A673 (cell line): ENCODE data around the gene A2M. TPM values are rescaled to one million over a fixed set of nuclear protein-coding genes. Genes with fewer than 3 reads are reported as not detected.

ENCODE experiments used
- BruUV-seq: library from RNA; stranded (reverse); fragments of 400-500 nt; replicated peaks from 2 replicates; lab custom pipeline; 2021; lab: Mats Ljungman, UMichigan
- CTCF ChIA-PET: fragments of 300-600 bp; sonication (Branson Sonifier 250); formaldehyde crosslinking; loops from one replicate; lab custom pipeline; 2022; ENCODE audit warnings: antibody characterized with exemption; lab: Charles Lee
- POLR2A ChIA-PET: fragments of 300-600 bp; sonication (Branson Sonifier 250); formaldehyde crosslinking; loops from one replicate; lab custom pipeline; 2022; ENCODE audit warnings: antibody characterized with exemption; ENCODE audit not compliant: low non-redundant PET; lab: Charles Lee
- DNase-seq: peaks from one replicate; pipeline ENCODE4 v3.0.0-alpha.2; 2015; ENCODE audit warnings: low spot score
- H3K27ac ChIP-seq: fragments of 200-600 bp; sonication (generic); 2 replicates; pipeline ENCODE4 v1.5.1; 2016; ENCODE audit warnings: mixed run types, low read depth, mild to moderate bottlenecking, mixed read lengths, antibody characterized with exemption, low read length; ENCODE audit not compliant: poor library complexity, severe bottlenecking
- H3K27me3 ChIP-seq: fragments of 200-600 bp; sonication (generic); replicated peaks from 2 replicates; pipeline ENCODE4 v1.6.1; 2017; ENCODE audit warnings: mixed run types, low read depth, mild to moderate bottlenecking, mixed read lengths, antibody characterized with exemption, low read length; ENCODE audit not compliant: insufficient read depth, poor library complexity
- H3K36me3 ChIP-seq: fragments of 200-600 bp; sonication (generic); 2 replicates; pipeline ENCODE4 v1.6.1; 2016; ENCODE audit warnings: mixed run types, mild to moderate bottlenecking, mixed read lengths, antibody characterized with exemption, low read length; ENCODE audit not compliant: insufficient read depth, poor library complexity, severe bottlenecking
- H3K4me1 ChIP-seq: fragments of 200-600 bp; sonication (generic); 2 replicates; pipeline ENCODE4 v1.6.1; 2017; ENCODE audit warnings: mixed run types, mild to moderate bottlenecking, mixed read lengths, antibody characterized with exemption, low read length; ENCODE audit not compliant: insufficient read depth, poor library complexity, severe bottlenecking
- H3K4me3 ChIP-seq: fragments of 200-600 bp; sonication (generic); 2 replicates; pipeline ENCODE4 v1.5.1; 2016; ENCODE audit warnings: low read depth, mixed run types, mild to moderate bottlenecking, mixed read lengths, low read length; ENCODE audit not compliant: poor library complexity, severe bottlenecking
- H3K9me3 ChIP-seq: fragments of 200-600 bp; sonication (generic); 2 replicates; pipeline ENCODE4 v1.6.1; 2016; ENCODE audit warnings: mixed run types, low read depth, mild to moderate bottlenecking, mixed read lengths, antibody characterized with exemption, low read length; ENCODE audit not compliant: poor library complexity, severe bottlenecking
- EZH2 ChIP-seq: fragments of 200-600 bp; sonication (generic); IDR thresholded peaks from 2 replicates; pipeline ENCODE4 v1.6.1; 2017; ENCODE audit warnings: borderline replicate concordance, low read depth, mild to moderate bottlenecking, mixed read lengths, antibody characterized with exemption, low read length; ENCODE audit not compliant: poor library complexity, severe bottlenecking
- intact Hi-C: fragments of 100-400 bp; cut with micrococcal nuclease; formaldehyde crosslinking; loops from one replicate; pipeline ENCODE4 v1.10.0; 2022; ENCODE audit not compliant: unreplicated experiment
- total RNA-seq: library from RNA; stranded (reverse); gene quantifications from 2 replicates; pipeline ENCODE4 v1.2.3, GENCODE V29; 2021
- TF ChIP-seq, protein P1 (sequence below): fragments of 300-800, 200-600 bp; sonication (generic); conservative IDR thresholded peaks from 2 replicates; pipeline ENCODE4 v1.5.1; 2017; ENCODE audit warnings: low read depth, mild to moderate bottlenecking, antibody characterized with exemption, low read length, moderate library complexity, mixed read lengths

Gene A2M
- total RNA-seq, 1 experiment from 2014 or later = 1.3 TPM

DNA sequence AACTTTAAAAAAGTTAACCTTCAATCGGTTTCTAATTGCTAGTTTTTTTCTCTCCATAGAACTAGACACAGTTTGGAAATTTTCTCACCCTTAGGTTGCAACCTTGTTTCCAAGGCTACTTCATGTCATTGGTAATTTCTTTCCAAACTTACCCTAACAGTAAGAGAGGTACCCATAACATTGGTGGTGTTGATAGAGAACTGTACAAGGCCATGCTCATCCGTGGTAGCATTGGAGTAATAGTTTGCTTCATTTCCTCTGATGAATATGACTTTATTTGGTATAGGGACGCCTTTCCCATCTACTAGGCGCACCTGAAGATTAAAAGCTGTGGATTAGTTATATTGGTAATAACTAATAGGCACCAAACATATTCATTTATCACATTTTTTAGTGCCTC is 11.6 kb downstream of the A2M start:
- Histone ChIP-seq H3K27ac (no peak overlapping the region), H3K9me3 (no peaks in the 10 kb centered on the region), H3K4me3 (no peak overlapping the region), H3K36me3 (no peaks in the 10 kb centered on the region), H3K27me3 (peaks cover 6% of the 10 kb centered on the region), H3K4me1 (no peaks in the 10 kb centered on the region)
- intact Hi-C loops = no loop called here
- TF ChIP-seq, protein P1, sequence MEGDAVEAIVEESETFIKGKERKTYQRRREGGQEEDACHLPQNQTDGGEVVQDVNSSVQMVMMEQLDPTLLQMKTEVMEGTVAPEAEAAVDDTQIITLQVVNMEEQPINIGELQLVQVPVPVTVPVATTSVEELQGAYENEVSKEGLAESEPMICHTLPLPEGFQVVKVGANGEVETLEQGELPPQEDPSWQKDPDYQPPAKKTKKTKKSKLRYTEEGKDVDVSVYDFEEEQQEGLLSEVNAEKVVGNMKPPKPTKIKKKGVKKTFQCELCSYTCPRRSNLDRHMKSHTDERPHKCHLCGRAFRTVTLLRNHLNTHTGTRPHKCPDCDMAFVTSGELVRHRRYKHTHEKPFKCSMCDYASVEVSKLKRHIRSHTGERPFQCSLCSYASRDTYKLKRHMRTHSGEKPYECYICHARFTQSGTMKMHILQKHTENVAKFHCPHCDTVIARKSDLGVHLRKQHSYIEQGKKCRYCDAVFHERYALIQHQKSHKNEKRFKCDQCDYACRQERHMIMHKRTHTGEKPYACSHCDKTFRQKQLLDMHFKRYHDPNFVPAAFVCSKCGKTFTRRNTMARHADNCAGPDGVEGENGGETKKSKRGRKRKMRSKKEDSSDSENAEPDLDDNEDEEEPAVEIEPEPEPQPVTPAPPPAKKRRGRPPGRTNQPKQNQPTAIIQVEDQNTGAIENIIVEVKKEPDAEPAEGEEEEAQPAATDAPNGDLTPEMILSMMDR = no peak
- TF ChIP-seq EZH2 = no peak
- ChIA-PET POLR2A (no interaction called here), CTCF (no interaction called here)
- BruUV-seq = no TSS peak
- DNase-seq = no peak

DNA sequence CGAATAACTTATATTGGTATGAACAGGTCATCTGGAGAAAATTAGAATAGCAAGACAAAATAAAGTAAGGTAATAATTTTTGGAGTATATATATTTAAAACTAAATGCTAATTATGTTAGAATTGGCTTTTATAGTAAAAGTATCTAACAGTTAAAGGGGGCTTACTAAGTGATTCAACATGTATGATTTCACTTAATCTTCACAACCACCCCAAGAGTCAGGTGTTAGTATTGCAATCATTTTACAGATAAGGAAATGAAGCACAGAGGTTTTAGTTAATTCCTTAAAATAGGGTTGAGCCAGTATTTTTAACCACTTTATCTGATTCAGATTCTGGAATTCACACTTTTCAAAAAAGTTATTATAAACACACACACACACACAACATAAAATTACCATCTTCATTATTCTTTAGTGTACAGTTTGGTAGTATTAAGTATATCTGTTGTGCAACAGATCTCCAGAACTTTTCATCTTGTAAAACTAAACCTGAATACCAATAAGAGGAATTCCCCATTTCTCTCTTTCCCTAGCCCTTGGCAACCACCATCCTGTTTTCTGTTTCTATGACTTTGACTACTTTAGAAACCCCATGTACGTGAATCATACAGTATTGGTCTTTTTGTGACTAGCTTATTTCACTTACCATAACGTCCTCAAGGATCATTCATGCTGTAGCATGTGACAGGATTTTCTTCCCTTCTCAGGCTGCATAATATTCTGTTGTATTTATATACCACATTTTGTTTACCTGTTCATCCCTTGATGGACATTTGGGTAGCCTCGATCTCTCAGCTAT is 12.5 kb downstream of the A2M start:
- no peak overlapping the region for H3K4me3 ChIP-seq
- intact Hi-C loops = no loop called here
- ChIA-PET POLR2A (no interaction called here), CTCF (no interaction called here)
- no peaks in the 10 kb centered on the region for H3K9me3 ChIP-seq
- no peak overlapping the region for H3K27ac ChIP-seq
- H3K36me3 ChIP-seq = no peaks in the 10 kb centered on the region
- no peaks in the 10 kb centered on the region for H3K4me1 ChIP-seq
- TF ChIP-seq, protein P1 = no peak
- TF ChIP-seq EZH2 = no peak
- peaks cover 6% of the 10 kb centered on the region for H3K27me3 ChIP-seq
- no TSS peak for BruUV-seq
- no peak for DNase-seq

DNA sequence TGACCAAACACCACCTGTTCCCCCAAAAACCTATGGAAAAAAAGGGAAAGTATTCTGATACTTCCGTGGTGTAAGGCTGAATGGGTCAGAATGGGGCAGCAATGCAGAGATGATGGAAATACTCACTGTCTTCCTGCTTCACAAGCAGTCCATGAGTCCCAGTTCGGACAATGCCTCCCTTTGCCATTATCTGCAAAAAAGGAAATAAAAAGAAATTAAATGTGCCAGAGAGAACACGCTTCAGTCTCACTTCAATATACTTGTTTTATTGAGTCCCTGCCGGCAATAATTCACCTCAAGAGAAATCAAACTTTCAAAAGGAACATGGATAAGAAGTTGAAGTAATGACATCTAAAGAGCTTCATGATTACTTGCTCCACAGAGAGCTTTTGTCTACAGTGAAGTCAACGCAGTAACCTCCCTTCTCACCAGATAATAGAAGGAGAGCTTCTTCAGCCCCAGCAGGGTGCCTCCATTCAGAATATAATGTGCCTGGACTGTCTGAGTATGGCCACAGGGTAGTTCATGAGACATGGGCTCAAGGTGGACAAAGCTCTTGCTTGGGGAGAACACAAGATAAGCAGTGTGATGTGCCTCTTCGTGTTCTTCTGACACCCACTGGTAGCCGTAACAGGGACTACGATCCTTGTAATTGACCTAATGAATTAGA is 14.6 kb downstream of the A2M start:
- Histone ChIP-seq H3K9me3 (no peaks in the 10 kb centered on the region), H3K4me1 (no peaks in the 10 kb centered on the region), H3K4me3 (no peak overlapping the region), H3K27ac (no peak overlapping the region), H3K27me3 (peaks cover 6% of the 10 kb centered on the region), H3K36me3 (no peaks in the 10 kb centered on the region)
- no peak for TF ChIP-seq EZH2
- TF ChIP-seq, protein P1 = no peak
- ChIA-PET CTCF (no interaction called here), POLR2A (no interaction called here)
- BruUV-seq = no TSS peak
- intact Hi-C loops = no loop called here
- DNase-seq = no peak
